ENCODE results near the gene ATOSB.
"Not testable (repeated sequence)": the region's sequence is repeated elsewhere in the genome, so short reads cannot be mapped to it uniquely, and the experiment has no call there.

Gene ATOSB

GRCh38 chr9:35115680-35116538 lies at the start of gene ATOSB:
Gene ATOSB (minus strand): TSS chr9:35115862. CDS start chr9:35108274, 7,588 bp downstream.
- Mint-ChIP-seq H3K36me3 (ENCODE audit: low read depth) (no peaks in the 10 kb centered on the region), H3K27me3 (no peaks in the 10 kb centered on the region), H3K4me3 (peak within 1 kb of the TSS; percentile 86), H3K4me1 (ENCODE audit: low read depth) (peaks cover 56% of the 10 kb centered on the region), H3K9me3 (no peaks in the 10 kb centered on the region), H3K27ac (peak within 1 kb of the TSS; percentile 91)

- Mint-ChIP-seq H3K27me3 (peaks cover 19% of the 10 kb centered on the region), H3K4me3 (no peak overlapping the region), H3K36me3 (ENCODE audit: low read depth) (no peaks in the 10 kb centered on the region), H3K4me1 (ENCODE audit: low read depth) (peaks cover 15% of the 10 kb centered on the region), H3K9me3 (no peaks in the 10 kb centered on the region), H3K27ac (no peak overlapping the region)
Observed at GRCh38 chr9:35164711-35165110, 49.0 kb upstream of the ATOSB start.

- H3K27me3 Mint-ChIP-seq, result peaks cover 19% of the 10 kb centered on the region
- no peaks in the 10 kb centered on the region for H3K9me3 Mint-ChIP-seq
- no peak overlapping the region for H3K4me3 Mint-ChIP-seq
- H3K27ac Mint-ChIP-seq, result no peak overlapping the region
- peaks cover 20% of the 10 kb centered on the region for H3K4me1 Mint-ChIP-seq (ENCODE audit: low read depth)
- H3K36me3 Mint-ChIP-seq (ENCODE audit: low read depth), result no peaks in the 10 kb centered on the region
Observed at GRCh38 chr9:35163413-35163812, 47.8 kb upstream of the ATOSB start.

- no peaks in the 10 kb centered on the region for H3K9me3 Mint-ChIP-seq
- peak overlapping the region; percentile 88 for H3K4me3 Mint-ChIP-seq
- peaks cover 19% of the 10 kb centered on the region for H3K27me3 Mint-ChIP-seq
- H3K27ac Mint-ChIP-seq, result peak overlapping the region; percentile 59
- H3K36me3 Mint-ChIP-seq (ENCODE audit: low read depth), result no peaks in the 10 kb centered on the region
- H3K4me1 Mint-ChIP-seq (ENCODE audit: low read depth), result peaks cover 24% of the 10 kb centered on the region
Observed at GRCh38 chr9:35162605-35163315, 47.1 kb upstream of the ATOSB start.

- Mint-ChIP-seq H3K27me3 (peaks cover 19% of the 10 kb centered on the region), H3K4me3 (peak within 1 kb of the TSS; percentile 88), H3K9me3 (no peaks in the 10 kb centered on the region), H3K4me1 (ENCODE audit: low read depth) (peaks cover 24% of the 10 kb centered on the region), H3K27ac (peak within 1 kb of the TSS; percentile 59), H3K36me3 (ENCODE audit: low read depth) (no peaks in the 10 kb centered on the region)
Observed at GRCh38 chr9:35161713-35162604, 46.3 kb upstream of the ATOSB start, which contains the start of gene UNC13B. Gene UNC13B (plus strand): TSS chr9:35162009. CDS start chr9:35162284, 275 bp downstream.

- Mint-ChIP-seq H3K4me3 (no peak overlapping the region), H3K4me1 (ENCODE audit: low read depth) (peaks cover 24% of the 10 kb centered on the region), H3K9me3 (no peaks in the 10 kb centered on the region), H3K27me3 (peaks cover 15% of the 10 kb centered on the region), H3K27ac (no peak overlapping the region), H3K36me3 (ENCODE audit: low read depth) (no peaks in the 10 kb centered on the region)
Observed at GRCh38 chr9:35158501-35159280, 43.0 kb upstream of the ATOSB start.

GRCh38 chr9:35157836-35158235 lies 42.2 kb upstream of the ATOSB start:
- not testable (repeated sequence) for H3K27ac Mint-ChIP-seq; H3K36me3 Mint-ChIP-seq (ENCODE audit: low read depth); H3K9me3 Mint-ChIP-seq; H3K4me3 Mint-ChIP-seq; H3K27me3 Mint-ChIP-seq
- H3K4me1 Mint-ChIP-seq (ENCODE audit: low read depth), result peaks cover 20% of the 10 kb centered on the region

- Mint-ChIP-seq H3K27ac (no peak overlapping the region), H3K27me3 (no peaks in the 10 kb centered on the region), H3K4me3 (no peak overlapping the region), H3K4me1 (ENCODE audit: low read depth) (peaks cover 14% of the 10 kb centered on the region), H3K9me3 (no peaks in the 10 kb centered on the region), H3K36me3 (ENCODE audit: low read depth) (no peaks in the 10 kb centered on the region)
Observed at GRCh38 chr9:35156781-35157180, 41.1 kb upstream of the ATOSB start.

GRCh38 chr9:35152926-35153325 lies 37.3 kb upstream of the ATOSB start:
- no peak overlapping the region for H3K27ac Mint-ChIP-seq
- peaks cover 15% of the 10 kb centered on the region for H3K36me3 Mint-ChIP-seq (ENCODE audit: low read depth)
- H3K27me3 Mint-ChIP-seq, result no peaks in the 10 kb centered on the region
- H3K9me3 Mint-ChIP-seq, result peaks cover 20% of the 10 kb centered on the region
- H3K4me3 Mint-ChIP-seq, result no peak overlapping the region
- no peaks in the 10 kb centered on the region for H3K4me1 Mint-ChIP-seq (ENCODE audit: low read depth)

GRCh38 chr9:35147941-35148563 lies 32.4 kb upstream of the ATOSB start:
- H3K4me3 Mint-ChIP-seq; H3K4me1 Mint-ChIP-seq (ENCODE audit: low read depth); H3K27me3 Mint-ChIP-seq; H3K27ac Mint-ChIP-seq: not testable (repeated sequence)
- Mint-ChIP-seq H3K9me3 (peaks cover 30% of the 10 kb centered on the region), H3K36me3 (ENCODE audit: low read depth) (peaks cover 15% of the 10 kb centered on the region)

GRCh38 chr9:35142037-35142436 lies 26.4 kb upstream of the ATOSB start:
- Mint-ChIP-seq H3K27ac (no peak overlapping the region), H3K4me1 (ENCODE audit: low read depth) (no peaks in the 10 kb centered on the region), H3K36me3 (ENCODE audit: low read depth) (no peaks in the 10 kb centered on the region)

GRCh38 chr9:35140093-35140492 lies 24.4 kb upstream of the ATOSB start:
- Mint-ChIP-seq H3K27ac (no peak overlapping the region), H3K27me3 (no peaks in the 10 kb centered on the region), H3K9me3 (no peaks in the 10 kb centered on the region), H3K4me3 (no peak overlapping the region), H3K36me3 (ENCODE audit: low read depth) (no peaks in the 10 kb centered on the region), H3K4me1 (ENCODE audit: low read depth) (no peaks in the 10 kb centered on the region)

More at GRCh38 chr9:35142037-35142436, 26.4 kb upstream of the ATOSB start:
- Mint-ChIP-seq H3K27me3 (no peaks in the 10 kb centered on the region), H3K4me3 (no peak overlapping the region), H3K9me3 (peaks cover 3% of the 10 kb centered on the region)

GRCh38 chr9:35136866-35137265 lies 21.2 kb upstream of the ATOSB start:
- H3K36me3 Mint-ChIP-seq (ENCODE audit: low read depth), result no peaks in the 10 kb centered on the region
- no peaks in the 10 kb centered on the region for H3K4me1 Mint-ChIP-seq (ENCODE audit: low read depth)
- peaks cover 4% of the 10 kb centered on the region for H3K27me3 Mint-ChIP-seq
- no peak overlapping the region for H3K27ac Mint-ChIP-seq
- peaks cover 4% of the 10 kb centered on the region for H3K9me3 Mint-ChIP-seq
- no peak overlapping the region for H3K4me3 Mint-ChIP-seq

GRCh38 chr9:35135988-35136387 lies 20.3 kb upstream of the ATOSB start:
- H3K9me3 Mint-ChIP-seq, result peaks cover 4% of the 10 kb centered on the region
- peaks cover 4% of the 10 kb centered on the region for H3K27me3 Mint-ChIP-seq
- H3K36me3 Mint-ChIP-seq (ENCODE audit: low read depth), result no peaks in the 10 kb centered on the region
- no peaks in the 10 kb centered on the region for H3K4me1 Mint-ChIP-seq (ENCODE audit: low read depth)
- no peak overlapping the region for H3K27ac Mint-ChIP-seq
- no peak overlapping the region for H3K4me3 Mint-ChIP-seq

Data from stimulated activated naive CD8-positive, alpha-beta T cell treated with anti-CD3 and anti-CD28 coated beads, Interleukin-15, Interleukin-2, amounts not matched to agents 100 ng/mL and 50 ng/mL, for 24 hours (primary cell).